Measurements from ENCODE around the gene ZNF385C. TPM values are rescaled to one million over a fixed set of nuclear protein-coding genes. Genes with fewer than 3 reads are reported as not detected.

ZNF385C gene
- total and polyA plus RNA-seq, 2 of the 13 experiments (the other 11 are each of a cell fraction or from before 2014, with no cell fraction given): 2.3 to 6.1 TPM

DNA sequence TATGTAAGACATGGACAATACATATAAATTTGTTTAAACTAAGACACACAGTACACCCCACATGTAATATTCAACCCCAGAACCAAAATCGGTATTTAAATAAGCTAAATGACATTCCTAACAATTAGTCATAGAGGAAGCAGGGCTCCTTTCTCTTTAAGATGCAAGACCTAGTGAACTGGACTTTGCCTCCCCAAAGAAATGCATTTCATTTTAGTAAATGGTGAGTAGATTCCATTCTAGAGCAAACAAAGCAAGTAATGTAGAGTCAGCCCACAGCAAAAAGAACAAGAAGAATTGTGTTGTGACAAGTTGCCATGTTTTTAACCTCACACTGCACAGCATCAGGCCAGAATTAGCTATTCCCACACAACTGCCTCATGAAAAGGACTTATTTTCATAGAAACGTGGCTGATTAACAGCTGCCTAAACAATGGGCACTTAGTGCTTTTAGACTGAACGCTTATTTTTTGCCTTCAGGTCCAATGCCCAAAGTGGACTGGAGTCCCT is 95.4 kb downstream of the ZNF385C start (continued):
- TF ChIP-seq, protein P1, sequence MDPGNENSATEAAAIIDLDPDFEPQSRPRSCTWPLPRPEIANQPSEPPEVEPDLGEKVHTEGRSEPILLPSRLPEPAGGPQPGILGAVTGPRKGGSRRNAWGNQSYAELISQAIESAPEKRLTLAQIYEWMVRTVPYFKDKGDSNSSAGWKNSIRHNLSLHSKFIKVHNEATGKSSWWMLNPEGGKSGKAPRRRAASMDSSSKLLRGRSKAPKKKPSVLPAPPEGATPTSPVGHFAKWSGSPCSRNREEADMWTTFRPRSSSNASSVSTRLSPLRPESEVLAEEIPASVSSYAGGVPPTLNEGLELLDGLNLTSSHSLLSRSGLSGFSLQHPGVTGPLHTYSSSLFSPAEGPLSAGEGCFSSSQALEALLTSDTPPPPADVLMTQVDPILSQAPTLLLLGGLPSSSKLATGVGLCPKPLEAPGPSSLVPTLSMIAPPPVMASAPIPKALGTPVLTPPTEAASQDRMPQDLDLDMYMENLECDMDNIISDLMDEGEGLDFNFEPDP (CRISPR knock-in tag; conservative IDR thresholded peaks at IDR 0.05): no peak
- TF ChIP-seq, protein P2, sequence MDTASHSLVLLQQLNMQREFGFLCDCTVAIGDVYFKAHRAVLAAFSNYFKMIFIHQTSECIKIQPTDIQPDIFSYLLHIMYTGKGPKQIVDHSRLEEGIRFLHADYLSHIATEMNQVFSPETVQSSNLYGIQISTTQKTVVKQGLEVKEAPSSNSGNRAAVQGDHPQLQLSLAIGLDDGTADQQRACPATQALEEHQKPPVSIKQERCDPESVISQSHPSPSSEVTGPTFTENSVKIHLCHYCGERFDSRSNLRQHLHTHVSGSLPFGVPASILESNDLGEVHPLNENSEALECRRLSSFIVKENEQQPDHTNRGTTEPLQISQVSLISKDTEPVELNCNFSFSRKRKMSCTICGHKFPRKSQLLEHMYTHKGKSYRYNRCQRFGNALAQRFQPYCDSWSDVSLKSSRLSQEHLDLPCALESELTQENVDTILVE (CRISPR knock-in tag; IDR thresholded peaks at IDR 0.05): peak; percentile 32; the same call in 1 of the 2 replicates
- TF ChIP-seq MAZ (IDR thresholded peaks at IDR 0.05; ENCODE audit: borderline replicate concordance, low read depth, low read length) (no peak), MAZ (CRISPR knock-in tag; IDR thresholded peaks at IDR 0.05; ENCODE audit: low read depth) (no peak), TCF12 (IDR thresholded peaks at IDR 0.05) (no peak), TCF12 (CRISPR knock-in tag; IDR thresholded peaks at IDR 0.05) (no peak), KDM6A (CRISPR knock-in tag; IDR thresholded peaks at IDR 0.05; ENCODE audit: low read depth) (peak; percentile 66; the same call in 1 of the 2 replicates), ZNF674 (CRISPR knock-in tag; IDR thresholded peaks at IDR 0.05; ENCODE audit: low read depth) (no peak), NFRKB (IDR thresholded peaks at IDR 0.05) (no peak), SIX4 (CRISPR knock-in tag; IDR thresholded peaks at IDR 0.05) (no peak), ZNF614 (CRISPR knock-in tag; IDR thresholded peaks at IDR 0.05; ENCODE audit: borderline replicate concordance) (no peak), ISX (CRISPR knock-in tag; conservative IDR thresholded peaks at IDR 0.05) (no peak), HDAC1 (CRISPR knock-in tag; IDR thresholded peaks at IDR 0.05) (no peak), SP2 (CRISPR knock-in tag; IDR thresholded peaks at IDR 0.05) (no peak)
- TF ChIP-seq, protein P3, sequence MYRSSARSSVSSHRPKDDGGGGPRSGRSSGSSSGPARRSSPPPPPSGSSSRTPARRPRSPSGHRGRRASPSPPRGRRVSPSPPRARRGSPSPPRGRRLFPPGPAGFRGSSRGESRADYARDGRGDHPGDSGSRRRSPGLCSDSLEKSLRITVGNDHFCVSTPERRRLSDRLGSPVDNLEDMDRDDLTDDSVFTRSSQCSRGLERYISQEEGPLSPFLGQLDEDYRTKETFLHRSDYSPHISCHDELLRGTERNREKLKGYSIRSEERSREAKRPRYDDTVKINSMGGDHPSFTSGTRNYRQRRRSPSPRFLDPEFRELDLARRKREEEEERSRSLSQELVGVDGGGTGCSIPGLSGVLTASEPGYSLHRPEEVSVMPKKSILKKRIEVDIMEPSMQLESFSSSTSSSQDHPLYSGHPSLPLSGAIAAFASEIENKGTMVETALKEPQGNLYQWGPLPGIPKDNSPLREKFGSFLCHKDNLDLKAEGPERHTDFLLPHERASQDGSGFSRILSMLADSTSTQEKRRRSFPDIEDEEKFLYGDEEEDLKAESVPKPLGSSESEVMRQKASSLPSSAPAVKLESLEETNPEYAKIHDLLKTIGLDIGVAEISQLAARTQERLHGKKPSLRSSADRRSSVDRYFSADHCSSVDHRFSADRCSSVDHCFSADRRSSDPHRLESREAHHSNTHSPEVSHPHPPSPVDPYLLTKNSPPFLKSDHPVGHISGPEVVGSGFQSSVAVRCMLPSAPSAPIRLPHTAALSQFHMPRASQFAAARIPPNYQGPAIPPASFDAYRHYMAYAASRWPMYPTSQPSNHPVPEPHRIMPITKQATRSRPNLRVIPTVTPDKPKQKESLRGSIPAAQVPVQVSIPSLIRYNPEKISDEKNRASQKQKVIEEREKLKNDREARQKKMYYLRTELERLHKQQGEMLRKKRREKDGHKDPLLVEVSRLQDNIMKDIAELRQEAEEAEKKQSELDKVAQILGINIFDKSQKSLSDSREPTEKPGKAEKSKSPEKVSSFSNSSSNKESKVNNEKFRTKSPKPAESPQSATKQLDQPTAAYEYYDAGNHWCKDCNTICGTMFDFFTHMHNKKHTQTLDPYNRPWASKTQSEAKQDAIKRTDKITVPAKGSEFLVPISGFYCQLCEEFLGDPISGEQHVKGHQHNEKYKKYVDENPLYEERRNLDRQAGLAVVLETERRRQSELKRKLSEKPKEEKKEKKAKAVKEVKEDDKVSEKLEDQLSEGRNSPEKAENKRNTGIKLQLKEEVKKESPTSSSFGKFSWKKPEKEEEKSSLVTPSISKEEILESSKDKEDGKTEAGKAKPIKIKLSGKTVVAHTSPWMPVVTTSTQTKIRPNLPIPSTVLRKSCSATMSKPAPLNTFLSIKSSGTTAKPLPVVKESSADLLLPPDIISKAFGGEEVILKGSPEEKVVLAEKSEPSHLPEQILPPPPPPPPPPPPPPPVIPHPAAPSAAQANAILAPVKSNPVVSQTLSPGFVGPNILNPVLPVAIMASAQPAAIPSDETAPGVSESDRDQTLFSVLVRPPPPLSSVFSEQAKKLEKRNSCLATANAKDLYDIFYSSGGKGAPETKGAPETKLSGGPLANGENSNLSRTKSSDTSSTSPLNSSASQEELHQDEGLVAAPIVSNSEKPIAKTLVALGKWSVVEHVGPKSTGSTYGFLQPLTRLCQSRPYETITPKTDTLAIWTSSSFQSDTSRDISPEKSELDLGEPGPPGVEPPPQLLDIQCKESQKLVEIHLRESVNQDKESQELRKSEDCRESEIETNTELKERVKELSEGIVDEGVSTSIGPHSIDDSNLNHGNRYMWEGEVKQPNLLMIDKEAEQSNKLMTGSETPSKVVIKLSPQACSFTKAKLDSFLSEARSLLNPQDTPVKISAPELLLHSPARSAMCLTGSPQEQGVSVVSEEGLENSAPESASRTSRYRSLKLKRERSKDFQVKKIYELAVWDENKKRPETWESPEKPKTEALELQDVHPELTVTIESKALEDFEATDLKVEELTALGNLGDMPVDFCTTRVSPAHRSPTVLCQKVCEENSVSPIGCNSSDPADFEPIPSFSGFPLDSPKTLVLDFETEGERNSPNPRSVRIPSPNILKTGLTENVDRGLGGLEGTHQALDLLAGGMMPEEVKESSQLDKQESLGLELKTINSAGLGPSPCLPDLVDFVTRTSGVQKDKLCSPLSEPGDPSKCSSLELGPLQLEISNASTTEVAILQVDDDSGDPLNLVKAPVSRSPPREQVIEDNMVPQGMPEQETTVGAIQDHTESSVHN (CRISPR knock-in tag; IDR thresholded peaks at IDR 0.05): no peak
- TF ChIP-seq, protein P4, sequence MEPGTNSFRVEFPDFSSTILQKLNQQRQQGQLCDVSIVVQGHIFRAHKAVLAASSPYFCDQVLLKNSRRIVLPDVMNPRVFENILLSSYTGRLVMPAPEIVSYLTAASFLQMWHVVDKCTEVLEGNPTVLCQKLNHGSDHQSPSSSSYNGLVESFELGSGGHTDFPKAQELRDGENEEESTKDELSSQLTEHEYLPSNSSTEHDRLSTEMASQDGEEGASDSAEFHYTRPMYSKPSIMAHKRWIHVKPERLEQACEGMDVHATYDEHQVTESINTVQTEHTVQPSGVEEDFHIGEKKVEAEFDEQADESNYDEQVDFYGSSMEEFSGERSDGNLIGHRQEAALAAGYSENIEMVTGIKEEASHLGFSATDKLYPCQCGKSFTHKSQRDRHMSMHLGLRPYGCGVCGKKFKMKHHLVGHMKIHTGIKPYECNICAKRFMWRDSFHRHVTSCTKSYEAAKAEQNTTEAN (CRISPR knock-in tag; conservative IDR thresholded peaks at IDR 0.05): no peak
